HG03139 (cell line): ENCODE data around the gene ANKRD6.
"Not testable (repeated sequence)": the region's sequence is repeated elsewhere in the genome, so short reads cannot be mapped to it uniquely, and the experiment has no call there.

Experiments
- ATAC-seq: cut with Tn5 transposase; IDR thresholded peaks from one replicate; pipeline ENCODE4 v1.9.1; 2021; ENCODE audit not compliant: unreplicated experiment

The ANKRD6 gene

DNA sequence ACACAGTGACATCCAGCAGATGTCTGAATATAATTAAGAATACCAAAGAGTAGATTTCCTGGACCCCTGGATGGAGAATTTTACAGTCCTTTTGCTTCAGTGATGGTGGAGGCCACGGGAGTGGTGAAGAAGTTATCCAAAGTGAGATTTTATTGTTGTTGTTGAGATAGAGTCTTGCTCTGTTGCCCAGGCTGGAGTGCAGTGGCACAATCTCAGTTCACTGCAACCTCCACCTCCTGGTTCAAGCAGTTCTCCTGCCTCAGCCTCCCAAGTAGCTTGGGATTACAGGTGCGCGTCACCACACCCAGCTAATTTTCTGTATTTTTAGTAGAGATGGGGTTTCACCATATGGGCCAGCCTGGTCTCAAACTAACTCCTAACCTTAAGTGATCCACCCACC is 208.6 kb downstream of the ANKRD6 start:
- not testable (repeated sequence) for ATAC-seq

DNA sequence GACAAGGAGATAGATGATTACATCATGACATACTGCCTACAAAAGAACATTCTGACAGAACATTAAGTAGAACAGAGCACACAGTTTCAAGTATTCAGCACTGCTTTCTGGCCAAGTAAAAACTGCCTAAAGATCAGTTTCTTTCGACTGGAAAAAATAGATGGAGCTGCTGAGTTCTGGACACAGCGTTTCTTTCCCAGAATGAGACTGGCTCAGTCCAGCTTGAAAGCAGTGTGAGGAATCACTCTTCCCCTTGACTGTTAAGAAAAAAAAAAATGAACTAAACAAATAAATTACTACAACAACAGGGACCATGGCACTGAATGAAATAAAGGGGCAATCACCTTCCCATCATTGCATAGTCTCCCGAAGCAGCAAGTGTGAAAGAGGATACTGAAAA is 210.0 kb downstream of the ANKRD6 start:
- ATAC-seq, result no peak

DNA sequence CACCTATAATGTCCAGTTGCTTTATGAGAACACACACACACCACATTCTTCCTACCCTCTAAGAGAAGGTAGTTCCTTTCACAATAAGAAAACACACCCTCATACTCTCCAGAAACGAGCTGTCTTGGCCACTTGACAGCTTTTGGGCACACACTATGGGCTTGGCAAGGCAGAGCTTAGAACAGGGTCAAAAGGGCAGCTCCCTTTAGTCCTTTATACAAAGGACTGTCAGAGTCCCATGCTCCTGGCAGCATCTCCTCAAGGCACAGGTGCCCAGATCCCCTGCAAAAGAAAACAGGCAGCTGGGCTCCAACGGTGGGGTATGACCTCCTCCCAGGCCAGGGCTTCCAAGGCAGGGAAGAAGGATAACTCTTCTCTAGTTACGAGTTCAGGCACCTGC is 210.5 kb downstream of the ANKRD6 start:
- no peak for ATAC-seq

DNA sequence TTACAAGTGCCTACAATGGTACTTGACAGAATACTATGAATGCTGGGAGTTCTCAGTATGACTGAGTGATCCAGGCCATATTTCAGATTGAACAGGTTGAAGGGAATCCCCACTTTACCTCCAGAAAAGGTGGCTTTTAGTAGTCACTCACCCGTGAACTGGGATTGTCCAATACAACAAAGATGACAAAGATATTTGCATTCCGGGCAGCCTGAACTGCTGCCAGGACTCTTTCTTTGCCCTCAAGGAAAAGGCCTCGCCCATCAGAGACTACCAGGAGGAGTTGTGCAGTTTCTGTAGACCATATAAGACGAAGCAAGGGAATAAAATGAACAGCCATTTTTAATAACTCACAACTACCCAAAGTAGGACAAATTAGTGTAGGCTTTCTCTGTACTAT is 211.9 kb downstream of the ANKRD6 start:
- no peak for ATAC-seq

DNA sequence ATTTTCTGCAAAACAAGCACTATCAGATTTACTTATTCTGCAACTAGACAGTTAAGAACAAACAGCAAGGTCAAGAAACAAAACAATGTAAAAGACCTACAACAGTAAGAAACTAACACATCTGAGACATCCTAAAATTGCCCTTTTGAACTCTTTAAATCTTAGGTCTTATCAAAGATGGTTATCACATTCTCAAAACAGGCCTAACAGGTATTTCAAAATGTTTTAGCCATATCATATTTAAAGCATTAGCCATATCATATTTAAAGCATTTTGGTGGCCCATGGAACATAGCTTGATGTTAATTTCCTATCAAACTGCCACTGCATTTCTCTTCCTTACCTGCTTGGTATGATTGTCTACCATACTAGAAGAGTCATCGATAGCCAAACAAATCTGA is 216.7 kb downstream of the ANKRD6 start:
- ATAC-seq, result no peak

DNA sequence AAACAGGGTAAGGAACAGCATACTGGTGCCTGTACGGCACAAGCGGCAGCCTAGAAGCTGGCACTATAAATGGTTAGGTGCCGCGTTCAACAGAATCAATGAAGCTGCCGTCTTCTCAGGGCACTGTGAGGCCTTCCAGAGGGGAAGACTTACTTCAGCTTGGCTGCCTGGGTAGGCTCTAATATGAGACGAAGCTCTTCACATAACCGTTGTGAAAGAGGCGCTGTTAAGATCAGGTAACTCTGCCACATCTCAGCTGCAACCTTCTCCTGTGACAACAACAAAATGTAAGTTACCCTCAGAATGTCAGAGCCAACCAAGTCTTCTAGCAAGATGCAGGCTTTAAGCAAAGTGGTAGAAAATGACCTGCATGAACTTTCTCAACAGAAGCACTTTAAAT is 217.6 kb downstream of the ANKRD6 start:
- ATAC-seq, result no peak

DNA sequence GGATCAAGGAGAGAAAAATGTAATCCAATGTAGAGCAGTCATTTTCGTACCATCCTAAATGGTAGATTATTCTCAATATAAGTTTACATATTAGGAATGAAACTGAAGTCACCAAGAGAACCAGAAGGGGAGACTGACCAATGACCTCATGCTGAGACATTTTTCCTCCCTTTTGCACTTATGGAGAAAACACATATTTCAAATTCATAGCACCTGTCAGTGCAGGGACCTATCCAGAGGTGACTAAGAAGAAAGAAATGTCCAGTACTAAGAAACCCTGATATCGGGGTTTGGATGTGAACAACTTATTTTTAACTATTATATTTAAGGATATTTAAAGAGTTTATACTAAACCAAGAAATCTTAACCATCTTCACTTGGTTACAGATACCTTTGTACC is 222.2 kb downstream of the ANKRD6 start:
- no peak for ATAC-seq

DNA sequence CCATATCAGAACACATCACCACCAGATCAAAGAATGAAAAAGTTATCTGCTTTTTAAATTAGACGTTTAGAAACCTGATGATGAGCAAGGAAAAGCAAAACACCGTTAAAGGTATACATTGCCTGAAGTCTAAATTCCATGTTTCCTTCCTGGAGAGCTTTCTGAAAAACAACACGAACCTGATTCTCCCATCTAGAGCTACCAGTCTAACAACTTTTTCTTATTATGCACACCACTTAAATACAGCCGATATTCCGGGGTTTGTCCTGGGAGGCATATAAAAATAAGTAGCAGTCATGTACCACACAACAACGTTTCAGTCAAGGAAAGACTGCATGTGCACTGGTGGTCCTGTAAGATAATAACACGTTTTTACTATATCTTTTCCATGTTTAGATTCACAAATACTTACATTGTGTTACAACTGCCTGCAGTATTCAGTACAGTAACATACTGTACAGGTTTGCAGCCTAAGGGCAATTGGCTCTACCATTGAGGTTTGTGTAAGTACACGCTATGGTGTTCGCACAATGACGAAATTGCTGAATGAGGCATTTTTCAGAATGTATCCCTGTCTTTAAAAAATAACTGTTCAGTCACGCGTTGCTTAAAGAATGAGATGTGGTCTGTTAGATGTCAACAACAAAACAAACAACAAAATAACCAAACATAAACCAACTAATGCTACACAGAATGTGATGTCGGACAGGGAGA is 224.7 kb downstream of the ANKRD6 start:
- ATAC-seq, result no peak

DNA sequence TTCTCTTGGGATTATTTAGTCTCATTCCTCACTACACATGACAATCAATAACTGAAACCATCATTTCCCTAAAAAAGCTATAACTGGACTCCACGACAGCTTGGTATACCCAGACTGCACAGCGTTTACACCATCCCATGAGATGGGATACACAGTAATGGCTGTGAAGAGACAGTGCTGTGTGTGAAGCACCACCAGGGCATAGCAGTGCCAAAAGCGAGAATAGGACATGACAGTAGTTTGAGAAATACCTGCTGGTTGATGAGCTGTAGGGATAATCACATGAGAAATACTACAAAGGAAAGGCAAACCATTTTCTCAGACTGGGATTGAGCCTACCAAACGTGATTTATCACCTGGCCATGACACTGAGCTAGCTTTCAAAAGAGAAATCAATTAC is 228.0 kb downstream of the ANKRD6 start:
- ATAC-seq, result no peak

DNA sequence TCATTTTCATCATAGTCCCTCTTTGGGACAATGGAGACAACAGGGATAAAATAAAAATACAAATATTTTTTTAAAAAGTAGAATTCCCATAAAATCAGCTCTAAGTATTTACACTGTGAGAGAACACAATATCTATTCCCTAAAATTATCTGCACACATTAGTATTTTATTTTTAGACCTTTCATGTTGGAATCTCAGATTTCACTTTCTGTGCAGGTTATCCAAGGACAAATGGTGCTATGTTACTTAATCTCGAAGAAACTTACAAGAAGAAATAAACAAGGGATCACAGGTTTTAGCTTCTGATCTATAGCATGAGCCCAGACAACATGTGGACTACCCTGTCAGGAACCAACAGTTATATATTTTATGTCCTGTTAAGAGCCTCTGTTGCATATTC is 228.6 kb downstream of the ANKRD6 start:
- no peak for ATAC-seq

DNA sequence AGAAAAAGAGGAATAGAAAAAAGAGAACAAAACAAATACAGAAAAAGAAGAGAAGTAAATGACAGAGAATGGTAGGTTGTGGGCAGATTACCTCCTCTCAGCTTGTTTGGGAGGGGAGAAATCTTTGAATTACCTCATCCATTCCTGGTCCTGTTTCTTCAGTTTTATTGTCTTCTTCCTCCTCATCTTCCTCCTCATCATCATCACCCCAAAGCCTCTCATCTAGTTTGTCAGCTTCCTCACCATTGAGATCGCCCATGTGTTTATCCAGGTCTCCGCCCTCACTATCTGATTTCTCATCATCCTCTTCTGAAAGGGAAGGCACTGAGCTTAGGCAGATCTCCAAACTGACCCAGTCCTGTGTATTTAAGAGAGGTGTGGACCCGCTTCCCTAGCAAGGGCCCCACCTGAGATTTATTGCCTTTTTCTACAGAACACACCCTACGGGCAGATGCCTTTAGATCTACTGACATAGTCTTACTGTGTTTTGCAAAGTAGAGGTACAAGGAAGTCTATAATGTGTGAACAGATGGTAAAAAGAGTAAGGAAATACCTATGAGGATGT is 229.8 kb downstream of the ANKRD6 start:
- no peak for ATAC-seq

DNA sequence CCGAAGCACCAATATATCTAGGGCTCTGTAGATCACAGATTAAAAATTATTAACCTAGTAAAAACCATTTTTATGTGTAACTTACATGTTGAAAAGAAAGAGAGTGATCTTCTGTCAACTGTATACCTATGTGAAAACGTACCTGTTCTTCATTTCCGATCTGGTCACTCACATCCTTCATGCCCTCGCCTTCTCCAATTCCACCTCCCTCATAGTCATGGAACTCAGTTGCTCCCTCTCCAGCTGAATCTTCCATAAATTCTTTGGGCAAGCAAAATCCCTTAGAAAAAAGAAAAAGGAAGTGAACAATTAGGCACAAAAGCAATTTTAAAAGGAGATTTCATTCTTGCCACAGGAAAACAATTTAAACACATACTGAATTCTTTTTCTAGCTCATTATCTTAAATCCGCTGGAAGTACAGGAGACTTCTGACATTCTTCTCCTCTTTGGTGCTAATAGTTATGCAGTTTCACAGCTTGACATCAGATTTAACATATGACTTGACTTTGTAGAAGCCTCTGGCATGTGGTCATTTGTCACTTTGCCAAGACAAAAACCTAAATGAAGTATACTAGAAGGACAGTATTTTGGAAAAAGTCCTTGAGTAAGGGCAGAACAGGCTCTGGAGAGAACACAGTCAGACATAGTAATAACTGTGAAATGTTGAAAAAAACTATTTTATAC is 235.1 kb downstream of the ANKRD6 start:
- no peak for ATAC-seq

DNA sequence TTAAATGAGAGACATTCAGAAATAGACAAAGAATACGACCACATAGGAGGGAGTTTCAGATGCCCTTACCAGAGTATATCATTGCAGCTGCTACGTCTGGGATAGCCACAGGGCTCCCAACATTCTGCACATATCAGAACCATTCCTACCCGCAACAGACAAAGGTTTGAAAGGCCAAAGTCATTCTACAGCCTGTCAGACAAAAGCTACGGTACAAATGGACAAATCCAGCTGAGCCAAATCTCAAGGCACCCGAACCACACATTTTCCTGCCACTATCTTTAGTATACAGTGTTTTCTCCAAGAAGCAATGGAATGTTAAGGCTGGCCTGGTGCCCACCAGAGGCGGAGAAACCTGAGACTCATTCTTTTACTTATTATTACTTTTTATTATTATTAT is 236.1 kb downstream of the ANKRD6 start:
- no peak for ATAC-seq

DNA sequence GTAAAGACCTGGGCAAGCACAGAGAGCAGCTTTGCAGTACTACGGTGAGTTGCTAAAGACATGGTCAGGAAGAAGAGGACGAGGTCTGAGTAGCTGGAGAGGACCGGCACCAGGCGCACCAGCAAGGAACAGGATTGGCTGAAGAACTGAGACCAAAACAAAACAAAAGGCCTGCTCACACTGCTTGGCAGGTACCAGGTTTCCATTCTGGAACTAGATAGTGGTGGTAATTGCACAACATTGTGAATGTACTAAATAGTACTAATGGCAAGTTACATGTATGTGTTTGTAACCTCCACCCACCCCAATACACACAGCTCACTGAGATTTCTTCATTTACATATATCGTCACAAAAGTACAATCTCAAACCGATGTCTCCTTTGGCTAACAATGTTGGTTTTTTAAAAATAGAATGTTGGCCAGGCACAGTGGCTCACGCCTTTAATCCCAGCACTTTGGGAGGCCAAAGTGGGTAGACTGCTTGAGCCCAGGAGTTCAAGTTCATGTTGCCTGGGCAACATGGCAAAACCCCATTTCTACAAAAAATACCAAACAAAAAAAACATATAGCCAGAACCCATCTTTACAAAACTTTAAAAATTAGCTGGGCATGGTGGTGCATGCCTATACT is 238.1 kb downstream of the ANKRD6 start:
- ATAC-seq, result no peak

DNA sequence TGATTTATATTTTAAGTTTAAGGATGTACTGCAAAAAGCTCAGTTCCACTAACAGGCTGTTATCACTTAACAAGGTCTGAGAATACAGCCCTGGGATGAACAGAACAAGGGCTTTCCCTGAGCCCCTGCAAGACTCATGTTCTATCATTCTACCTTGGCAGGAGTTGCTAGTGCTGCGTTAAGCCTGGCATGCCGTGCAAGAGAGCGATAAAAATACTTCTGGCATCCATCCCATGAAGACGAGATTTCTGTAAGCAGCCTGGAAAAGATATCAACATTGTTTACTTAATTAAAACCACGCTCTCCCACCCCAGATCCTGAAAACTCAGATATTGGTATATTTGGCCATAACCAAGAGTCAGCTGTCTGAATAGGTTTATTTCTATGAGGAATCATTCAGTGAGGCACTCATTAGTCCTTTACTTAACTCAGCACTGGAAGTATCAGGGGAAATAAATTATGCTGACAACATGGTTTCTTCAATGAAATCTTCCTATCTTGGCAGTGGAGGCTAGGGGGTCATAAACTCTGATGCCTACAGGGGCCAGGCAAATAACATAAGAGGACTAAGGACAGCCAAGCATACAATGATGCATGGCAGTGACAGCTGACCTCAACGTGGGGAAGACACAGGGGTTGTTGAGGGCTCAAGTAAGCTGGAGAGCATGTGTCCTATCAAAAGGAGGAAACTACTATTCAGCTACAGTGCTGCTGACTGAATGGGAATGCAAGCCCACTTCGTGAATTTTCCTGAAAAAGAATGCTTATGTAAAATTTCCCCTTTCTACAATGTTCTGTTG is 243.2 kb downstream of the ANKRD6 start:
- ATAC-seq, result no peak

DNA sequence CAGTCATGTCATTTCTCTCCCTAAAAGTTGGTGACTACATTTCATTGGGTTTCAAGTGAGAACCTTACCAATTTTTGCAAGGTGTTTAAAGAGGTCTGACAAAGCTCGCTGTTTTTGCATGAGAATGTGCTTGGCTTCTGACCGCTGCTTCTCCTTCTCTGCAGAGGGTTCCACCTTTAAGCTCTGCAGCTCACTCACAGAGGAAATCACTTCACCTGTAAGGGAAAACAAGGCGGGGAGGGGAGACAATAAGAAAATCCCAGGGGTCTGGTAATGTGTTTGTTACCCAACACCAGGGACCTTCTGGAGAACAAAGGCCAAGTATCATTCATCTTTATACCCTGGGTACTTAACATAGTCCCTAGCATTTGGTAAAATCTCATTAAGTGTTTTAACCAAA is 245.6 kb downstream of the ANKRD6 start:
- ATAC-seq, result no peak

DNA sequence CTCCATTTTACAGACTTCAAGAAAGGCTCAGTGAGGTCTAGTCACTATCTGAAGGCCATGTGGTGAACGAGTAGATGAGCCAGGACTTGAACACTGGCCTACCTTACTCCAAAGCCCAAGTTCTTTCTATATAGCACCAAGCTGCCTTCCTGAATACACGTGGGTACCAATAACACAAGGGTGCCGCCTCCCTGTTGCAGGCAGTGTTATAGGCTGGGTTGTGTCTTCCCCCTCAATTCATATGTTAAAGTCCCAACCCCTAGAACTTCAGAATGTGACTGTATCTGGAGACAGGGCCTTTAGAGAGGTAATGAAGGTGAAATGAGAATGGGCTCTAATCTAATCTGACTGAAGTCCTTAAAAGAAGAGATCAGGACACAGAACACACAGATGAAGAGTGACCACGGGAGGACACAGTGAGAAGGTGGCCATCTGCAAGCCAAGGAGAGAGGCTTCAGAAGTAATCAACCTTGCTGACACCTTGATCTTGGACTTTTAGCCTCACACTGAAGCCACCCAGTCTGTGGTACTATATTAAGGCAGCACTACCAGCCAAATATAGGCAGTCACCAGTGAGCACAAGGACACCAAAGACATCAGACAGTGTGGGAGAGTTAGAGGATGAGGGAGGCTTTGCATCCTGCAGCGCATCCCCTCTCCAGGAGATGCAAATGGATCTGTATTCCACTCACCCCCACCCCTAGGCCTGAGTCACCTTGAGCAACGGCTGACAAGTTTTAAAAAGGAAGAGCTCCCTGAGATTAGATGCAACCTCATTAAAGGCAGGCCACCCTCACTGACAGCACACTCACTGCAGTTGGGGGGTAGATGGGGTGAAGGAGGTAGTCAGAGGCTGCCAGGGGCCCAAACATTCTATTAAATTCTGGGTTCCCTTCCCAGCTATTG is 246.5 kb downstream of the ANKRD6 start:
- ATAC-seq, result no peak

DNA sequence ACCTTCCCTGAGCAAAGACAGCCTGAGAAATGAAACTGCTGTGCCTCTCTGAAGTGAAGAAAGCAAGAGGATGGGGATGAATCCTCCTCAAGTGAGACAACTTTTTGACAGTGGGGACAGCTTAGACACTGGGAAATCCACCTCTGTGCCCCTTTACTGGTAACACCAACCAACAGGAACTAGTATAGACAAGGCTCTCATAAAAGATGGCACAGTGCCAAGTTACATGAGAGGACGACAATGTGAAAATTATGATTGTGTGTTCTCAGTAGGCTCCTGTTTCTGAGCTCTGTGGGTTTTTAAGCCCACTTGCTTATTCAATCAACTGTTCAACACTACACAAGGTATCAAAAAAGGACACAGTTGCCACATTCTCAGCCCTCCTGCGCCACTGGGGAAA is 247.2 kb downstream of the ANKRD6 start:
- no peak for ATAC-seq

DNA sequence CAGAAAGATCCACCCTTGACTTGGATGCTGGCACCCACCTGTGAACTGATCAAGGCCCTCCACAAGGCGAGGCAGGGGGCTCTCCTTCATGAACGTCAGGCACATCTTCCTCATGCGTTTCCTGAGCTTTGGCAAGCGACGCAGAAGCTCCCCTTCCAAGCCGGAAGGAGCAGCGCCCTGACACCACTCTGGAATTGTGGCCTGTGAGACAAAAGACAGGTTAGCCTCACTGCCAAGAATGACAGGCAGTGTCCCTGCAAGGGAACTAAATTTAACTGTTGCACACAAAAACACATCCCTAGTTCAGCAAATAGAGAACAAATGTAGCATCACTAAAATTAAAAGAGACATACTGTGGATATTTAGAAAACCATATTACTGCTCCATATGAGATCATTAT is 247.6 kb downstream of the ANKRD6 start:
- no peak for ATAC-seq

DNA sequence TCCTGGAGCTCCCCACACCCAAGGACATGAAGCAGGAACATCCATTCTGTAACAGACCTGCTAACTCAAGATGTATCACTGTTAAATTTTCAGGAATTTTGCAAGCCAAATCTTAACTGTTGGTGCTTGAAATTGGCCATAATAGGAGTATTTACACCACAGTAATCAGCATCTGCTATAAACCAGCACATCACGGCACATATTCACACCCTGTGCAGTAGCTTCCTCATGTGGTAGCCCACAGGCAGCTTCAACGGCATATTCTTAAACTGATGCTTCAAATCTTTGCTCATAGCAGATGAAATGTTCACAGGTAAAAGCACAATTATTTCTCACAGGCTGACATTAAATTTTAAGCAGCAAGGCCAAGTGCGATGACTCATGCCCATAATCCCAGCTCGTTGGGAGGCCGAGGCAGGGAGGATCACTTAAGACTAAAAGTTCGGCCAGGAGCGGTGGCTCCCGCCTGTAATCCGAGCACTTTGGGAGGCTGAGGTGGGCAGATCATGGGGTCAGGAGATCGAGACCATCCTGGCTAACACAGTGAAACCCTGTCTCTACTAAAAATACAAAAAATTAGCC is 249.1 kb downstream of the ANKRD6 start:
- no peak for ATAC-seq
